ENCODE data around the gene HSPG2. TPM values are rescaled to one million over a fixed set of nuclear protein-coding genes. Genes with fewer than 3 reads are reported as not detected.

HSPG2 gene
- total RNA-seq, 1 donor from 2014 or later: 197 TPM

GRCh38 chr1:21869620-21870121 lies 67.4 kb downstream of the HSPG2 start:
- Mint-ChIP-seq H3K27ac (ENCODE audit: unreplicated experiment) (peak overlapping the region; percentile 46), H3K4me1 (ENCODE audit: unreplicated experiment) (peaks cover 23% of the 10 kb centered on the region), H3K27me3 (ENCODE audit: unreplicated experiment) (no peaks in the 10 kb centered on the region), H3K36me3 (ENCODE audit: unreplicated experiment) (peaks cover 22% of the 10 kb centered on the region), H3K9me3 (ENCODE audit: unreplicated experiment) (no peaks in the 10 kb centered on the region), H3K4me3 (ENCODE audit: unreplicated experiment) (no peak overlapping the region)
- peak; percentile 95 for DNase-seq (ENCODE audit: extremely low spot score, unreplicated experiment)
- TF ChIP-seq CTCF (IDR thresholded peaks at IDR 0.05): no peak

- Mint-ChIP-seq H3K27ac (ENCODE audit: unreplicated experiment) (peak overlapping the region; percentile 46), H3K9me3 (ENCODE audit: unreplicated experiment) (no peaks in the 10 kb centered on the region), H3K36me3 (ENCODE audit: unreplicated experiment) (peaks cover 26% of the 10 kb centered on the region), H3K4me1 (ENCODE audit: unreplicated experiment) (peaks cover 23% of the 10 kb centered on the region), H3K4me3 (ENCODE audit: unreplicated experiment) (no peak overlapping the region), H3K27me3 (ENCODE audit: unreplicated experiment) (no peaks in the 10 kb centered on the region)
- DNase-seq (ENCODE audit: extremely low spot score, unreplicated experiment): no peak
- no peak for TF ChIP-seq CTCF (IDR thresholded peaks at IDR 0.05)
These were observed 68.1 kb downstream of the HSPG2 start for GRCh38 chr1:21868941-21869454.

- H3K36me3 Mint-ChIP-seq (ENCODE audit: unreplicated experiment): peaks cover 24% of the 10 kb centered on the region
- peaks cover 23% of the 10 kb centered on the region for H3K4me1 Mint-ChIP-seq (ENCODE audit: unreplicated experiment)
- no peak for TF ChIP-seq CTCF (IDR thresholded peaks at IDR 0.05)
- DNase-seq (ENCODE audit: extremely low spot score, unreplicated experiment): no peak
- H3K27ac Mint-ChIP-seq (ENCODE audit: unreplicated experiment): no peak overlapping the region
- no peaks in the 10 kb centered on the region for H3K27me3 Mint-ChIP-seq (ENCODE audit: unreplicated experiment)
- no peak overlapping the region for H3K4me3 Mint-ChIP-seq (ENCODE audit: unreplicated experiment)
- H3K9me3 Mint-ChIP-seq (ENCODE audit: unreplicated experiment): no peaks in the 10 kb centered on the region
These were observed 68.6 kb downstream of the HSPG2 start for GRCh38 chr1:21868482-21868881.

GRCh38 chr1:21867451-21867996 lies 69.6 kb downstream of the HSPG2 start:
- peaks cover 22% of the 10 kb centered on the region for H3K36me3 Mint-ChIP-seq (ENCODE audit: unreplicated experiment)
- no peaks in the 10 kb centered on the region for H3K9me3 Mint-ChIP-seq (ENCODE audit: unreplicated experiment)
- no peak overlapping the region for H3K27ac Mint-ChIP-seq (ENCODE audit: unreplicated experiment)

More at GRCh38 chr1:21867451-21867996, 69.6 kb downstream of the HSPG2 start:
- no peak overlapping the region for H3K4me3 Mint-ChIP-seq (ENCODE audit: unreplicated experiment)
- no peak for TF ChIP-seq CTCF (IDR thresholded peaks at IDR 0.05)
- DNase-seq (ENCODE audit: extremely low spot score, unreplicated experiment): no peak
- H3K27me3 Mint-ChIP-seq (ENCODE audit: unreplicated experiment): no peaks in the 10 kb centered on the region
- peaks cover 23% of the 10 kb centered on the region for H3K4me1 Mint-ChIP-seq (ENCODE audit: unreplicated experiment)
